Skeletal muscle cell (primary cell): ENCODE results near the gene SEC24B.
A peak's percentile ranks its signal among the peaks of the same experiment; 100 is the strongest.

Experiments used
- DNase-seq: peaks from one replicate; pipeline ENCODE4 v3.0.0-alpha.2; 2010; ENCODE audit warnings: low read depth
- H3K4me3 ChIP-seq: 2 replicates; pipeline ENCODE4 v1.5.1; 2011; ENCODE audit warnings: low read depth, mild to moderate bottlenecking, control low read depth, low read length, moderate library complexity

SEC24B gene

DNA sequence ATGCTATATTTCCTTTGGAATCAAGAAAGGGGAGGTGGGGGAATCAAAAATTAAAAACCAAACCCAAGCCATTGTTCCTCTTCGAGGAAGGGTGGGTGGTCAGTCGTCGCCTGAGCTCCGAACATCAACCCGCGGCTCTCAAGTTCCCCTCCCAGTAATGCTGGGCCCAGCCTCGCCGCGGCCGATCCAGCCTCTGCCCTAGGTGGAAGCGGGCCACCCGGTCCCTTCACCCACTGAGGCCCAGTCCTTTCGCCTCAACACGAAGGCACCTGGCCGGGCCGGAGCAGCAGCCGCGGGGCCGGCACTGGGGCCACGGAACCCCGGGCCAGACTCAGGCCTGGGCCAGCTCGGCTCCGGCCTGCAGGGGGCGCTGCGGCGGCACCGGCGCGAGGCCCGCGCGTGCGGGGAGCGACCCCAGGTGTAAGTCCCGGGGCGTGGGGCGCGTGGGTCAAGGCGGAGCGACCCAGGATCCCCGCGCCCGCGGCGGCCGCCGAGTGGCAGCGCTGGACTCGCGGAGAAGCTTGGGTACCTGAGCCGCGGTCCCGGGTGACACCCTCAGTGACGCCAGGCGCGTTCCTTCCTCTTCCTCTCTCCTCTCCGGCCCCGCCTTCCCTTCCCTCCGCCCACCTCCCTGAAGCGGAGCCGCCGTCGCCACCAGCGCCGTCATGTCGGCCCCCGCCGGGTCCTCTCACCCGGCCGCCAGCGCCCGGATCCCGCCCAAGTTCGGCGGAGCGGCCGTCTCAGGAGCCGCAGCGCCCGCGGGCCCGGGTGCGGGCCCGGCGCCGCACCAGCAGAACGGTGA, at the start of gene SEC24B:
TSS of gene SEC24B (plus strand) at position 611 of the 802 bp plus-strand sequence. CDS start at position 666, 55 bp downstream.
- DNase-seq: no peak
- peak within 1 kb of the TSS; percentile 71 for H3K4me3 ChIP-seq

DNA sequence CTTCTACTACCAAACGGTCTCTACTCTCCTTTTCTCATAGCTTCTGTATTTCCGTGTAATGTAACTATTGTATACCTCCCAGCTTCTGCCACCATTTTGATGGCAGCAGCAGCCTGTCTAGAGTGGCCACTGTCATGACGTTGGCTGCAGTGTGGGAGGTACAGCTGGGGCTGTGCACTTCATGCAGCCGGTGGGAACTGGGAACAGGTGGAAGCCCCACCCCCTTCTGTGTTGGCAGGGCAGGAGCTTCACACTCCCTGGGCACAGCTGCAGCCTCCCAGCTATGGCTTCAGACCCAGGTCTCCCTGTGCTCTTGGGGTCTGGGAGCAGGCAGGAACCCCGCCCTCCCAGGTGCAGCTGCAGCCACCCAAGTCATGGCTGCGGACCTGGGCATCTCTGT, 49.8 kb upstream of the SEC24B start:
- no peak for DNase-seq
- H3K4me3 ChIP-seq: no peak overlapping the region

DNA sequence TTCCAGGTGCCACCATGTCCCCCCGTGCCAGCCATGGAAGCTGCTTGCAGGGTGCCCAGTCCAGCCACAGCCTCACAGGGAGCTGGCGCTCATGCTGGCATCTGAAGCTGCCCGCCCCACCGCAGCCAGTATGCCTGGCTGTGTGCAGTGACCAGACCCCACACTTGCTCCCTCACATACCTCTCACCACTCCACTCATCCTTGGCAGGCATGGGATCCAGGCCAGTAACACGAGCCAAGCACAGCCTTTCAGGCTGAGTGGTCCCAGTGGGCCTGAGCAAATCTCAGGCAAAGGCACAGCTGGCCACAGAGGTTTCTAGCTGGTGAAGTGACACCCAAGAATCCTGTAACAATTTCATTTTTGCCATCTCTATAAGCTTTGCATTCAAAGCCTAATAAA, 48.4 kb upstream of the SEC24B start:
- no peak for DNase-seq
- no peak overlapping the region for H3K4me3 ChIP-seq

DNA sequence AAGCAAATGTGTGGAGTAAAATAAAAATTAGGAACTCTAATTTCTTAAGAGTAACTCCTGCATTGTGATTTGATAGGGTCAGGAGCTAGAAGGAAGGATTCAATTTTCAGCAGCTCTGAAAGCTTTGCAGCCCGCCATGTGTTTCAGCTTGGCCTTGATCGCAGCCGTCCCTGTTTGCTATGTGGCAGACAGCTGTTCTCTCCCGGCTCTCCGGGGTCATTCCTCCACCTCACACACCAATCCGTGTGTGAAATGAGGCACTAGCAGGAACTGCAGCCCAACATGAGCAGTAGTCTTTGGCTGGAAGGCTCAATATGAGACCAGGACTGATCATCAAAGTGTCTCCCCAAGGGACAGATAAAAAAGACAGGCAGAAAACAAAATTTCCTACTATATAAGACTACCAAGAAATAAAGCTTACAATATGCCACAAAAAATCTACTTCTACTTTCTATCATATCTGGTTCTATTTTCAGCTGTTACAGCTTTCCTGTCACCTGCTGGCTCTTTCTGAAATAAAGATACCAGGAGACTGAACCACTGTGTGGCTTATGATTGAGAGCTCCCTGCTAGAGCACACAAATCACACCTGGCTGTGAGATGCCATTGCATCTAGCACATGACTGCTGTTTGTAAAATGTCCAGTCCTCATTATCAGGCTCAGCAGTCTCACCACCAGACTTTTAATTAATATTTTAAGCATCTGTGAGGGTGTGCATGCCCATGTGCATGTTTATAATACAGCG, 44.1 kb upstream of the SEC24B start:
- no peak overlapping the region for H3K4me3 ChIP-seq
- DNase-seq: peak; percentile 22

DNA sequence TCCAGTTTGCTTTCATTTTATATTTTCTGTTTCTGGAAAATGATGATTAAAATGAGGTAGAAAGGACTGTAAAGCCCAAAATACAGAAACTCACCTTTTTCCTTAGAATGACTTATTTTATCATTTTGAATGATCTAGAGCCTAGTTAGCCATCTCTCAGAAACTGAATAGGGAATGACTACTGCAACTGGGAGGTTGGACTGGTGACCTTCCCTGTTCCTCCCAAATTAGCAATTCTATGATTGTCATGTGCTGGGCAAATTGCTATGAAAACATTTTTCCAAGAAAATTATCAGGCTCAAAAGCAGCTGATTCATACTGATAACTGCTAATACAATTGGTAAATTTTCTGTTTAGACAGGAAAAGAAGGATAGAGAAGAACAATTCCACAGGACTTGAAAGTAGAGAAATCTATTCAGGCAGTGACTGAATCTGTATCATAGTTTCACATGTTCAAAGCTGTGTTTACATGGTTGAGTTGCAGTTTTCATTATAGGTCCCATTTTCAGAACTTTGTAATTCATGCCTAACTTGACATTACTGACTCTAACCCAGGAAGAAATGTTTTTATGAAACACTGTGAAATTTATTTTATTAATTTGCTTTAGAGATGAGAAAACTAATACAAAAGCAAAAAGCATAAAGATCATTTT, 43.4 kb upstream of the SEC24B start:
- no peak for DNase-seq
- no peak overlapping the region for H3K4me3 ChIP-seq

DNA sequence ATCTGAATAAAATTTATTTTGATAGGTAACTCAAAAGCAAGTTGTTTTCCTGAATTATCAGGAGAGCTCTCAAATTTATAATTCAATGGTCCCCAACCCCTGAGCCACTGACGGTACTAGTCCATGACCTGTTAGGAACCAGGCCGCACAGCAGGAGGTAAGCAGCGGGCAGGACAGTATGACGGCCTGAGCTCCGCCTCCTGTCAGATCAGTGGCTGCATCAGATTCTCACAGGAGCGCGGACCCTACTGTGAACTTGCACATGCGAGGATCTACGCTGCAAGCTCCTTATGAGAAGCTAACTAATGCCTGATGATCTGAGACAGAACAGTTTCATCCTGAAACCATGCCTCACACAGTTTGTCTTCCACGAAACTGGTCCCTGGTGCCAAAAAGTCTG, 37.9 kb upstream of the SEC24B start:
- DNase-seq: no peak

DNA sequence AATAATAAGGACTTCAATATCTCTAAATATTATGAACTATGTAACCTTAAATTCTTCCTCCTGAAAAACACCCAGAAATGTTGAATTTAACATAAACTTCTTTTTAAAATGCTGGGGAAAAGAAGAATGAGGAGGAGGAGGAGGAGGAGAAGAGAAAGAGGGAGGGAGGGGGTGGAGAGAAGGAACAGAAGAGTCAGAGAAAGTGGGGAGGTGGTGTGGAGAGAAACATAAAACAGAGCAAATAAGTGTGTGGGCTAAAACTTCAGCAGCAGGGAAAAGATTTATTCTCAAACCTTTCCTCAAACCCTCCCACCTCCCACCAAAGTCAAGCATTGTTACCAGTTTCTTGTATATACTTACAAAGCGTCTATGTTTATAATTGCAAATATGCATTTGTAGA, 34.7 kb upstream of the SEC24B start:
- no peak overlapping the region for H3K4me3 ChIP-seq
- DNase-seq: no peak

More for the DNA sequence above, 37.9 kb upstream of the SEC24B start:
- no peak overlapping the region for H3K4me3 ChIP-seq

DNA sequence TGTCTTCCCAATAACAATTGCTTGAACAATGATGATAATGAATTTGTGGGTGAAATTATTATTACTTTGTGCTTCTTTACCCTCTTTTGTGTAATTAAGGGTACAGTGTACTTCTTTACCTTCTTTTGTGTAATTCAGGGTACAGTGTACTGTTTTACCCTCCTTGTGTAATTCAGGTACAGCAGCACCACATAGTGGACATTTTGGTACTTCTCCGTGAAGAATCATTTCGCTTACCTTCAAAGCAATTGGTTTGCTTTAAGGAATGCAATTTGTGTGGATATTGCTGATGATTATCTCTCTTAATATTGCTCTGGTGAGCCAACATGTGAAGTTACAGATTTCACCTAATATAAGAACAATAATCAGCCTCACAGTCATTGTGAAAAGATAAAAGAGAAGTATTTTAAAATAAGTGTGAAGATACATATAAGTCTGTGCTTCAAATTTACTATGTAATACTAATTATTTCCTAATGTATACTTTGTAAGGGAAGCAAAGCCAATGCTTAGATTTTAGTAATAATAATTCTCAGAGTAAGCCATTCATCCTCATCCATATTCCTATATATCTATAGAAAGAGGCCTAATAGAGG, 27.2 kb upstream of the SEC24B start:
- peak; percentile 30 for DNase-seq
- no peak overlapping the region for H3K4me3 ChIP-seq

DNA sequence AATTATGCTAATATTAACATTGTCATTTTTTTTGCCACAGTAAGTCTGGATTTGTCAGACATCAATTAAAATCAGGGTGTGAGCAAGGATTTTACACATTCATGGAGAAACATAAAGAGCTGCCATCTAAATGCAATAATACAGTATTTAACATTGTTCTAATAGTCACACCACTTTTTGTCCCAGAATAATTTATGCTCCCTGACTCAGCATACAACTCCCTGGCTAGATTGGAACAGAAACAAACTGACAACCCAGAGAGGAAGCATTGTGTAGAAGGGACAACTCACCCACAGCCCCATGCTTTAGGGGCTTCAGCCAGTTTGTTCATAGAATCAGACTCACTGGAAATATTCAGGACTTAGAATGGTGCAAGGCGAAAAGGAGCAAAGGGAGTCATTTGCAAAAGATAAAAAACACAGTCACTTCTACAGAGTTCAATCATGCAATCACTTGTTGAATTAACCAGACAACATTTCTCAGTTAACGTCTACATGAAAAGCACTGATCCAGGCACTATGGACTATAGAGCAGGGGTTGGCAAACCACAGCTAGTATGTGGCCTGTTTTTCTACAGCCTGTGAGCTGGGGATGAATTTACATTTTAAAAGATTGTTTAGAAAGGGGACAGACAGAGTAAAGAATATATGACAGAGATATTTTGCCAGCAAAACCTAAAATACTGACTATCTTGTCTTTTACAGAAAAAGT, 26.4 kb upstream of the SEC24B start:
- no peak for DNase-seq
- H3K4me3 ChIP-seq: no peak overlapping the region

DNA sequence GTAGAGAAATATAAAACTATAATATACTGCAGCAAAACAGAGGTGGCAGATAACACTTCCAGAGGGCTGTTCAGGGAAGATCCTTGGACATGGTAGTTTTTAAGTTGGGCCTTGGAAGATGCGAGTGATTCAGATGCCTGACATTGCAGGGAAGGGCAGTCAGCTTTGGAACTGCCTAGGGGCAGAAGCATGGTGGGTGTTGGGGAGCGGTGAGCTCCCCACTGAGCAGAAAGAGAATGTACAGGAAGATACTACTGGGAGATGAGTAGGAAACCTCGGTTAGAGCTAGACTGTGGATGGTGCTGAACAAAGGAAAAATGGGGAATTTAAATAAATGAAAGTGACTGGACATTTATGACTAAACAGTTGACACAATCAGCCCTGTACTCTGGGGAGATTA, 24.9 kb upstream of the SEC24B start:
- H3K4me3 ChIP-seq: no peak overlapping the region
- no peak for DNase-seq

DNA sequence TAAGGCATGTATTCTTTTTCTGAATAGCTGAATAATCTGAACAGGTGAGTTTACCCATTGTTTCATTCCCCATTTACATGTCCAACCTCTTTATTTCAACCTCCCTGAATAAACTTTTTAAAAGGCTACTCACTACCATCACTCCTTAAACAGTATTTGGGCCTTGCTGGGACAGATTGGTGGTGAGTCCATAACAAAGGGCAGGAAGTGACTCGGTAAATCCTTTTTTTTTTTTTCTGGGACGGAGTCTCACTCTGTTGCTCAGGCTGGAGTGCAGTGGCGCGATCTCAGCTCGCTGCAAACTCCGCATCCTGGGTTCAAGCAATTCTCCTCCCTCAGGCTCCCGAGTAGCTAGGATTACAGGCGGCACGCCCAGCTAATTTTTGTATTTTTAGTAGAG, 23.4 kb upstream of the SEC24B start:
- no peak overlapping the region for H3K4me3 ChIP-seq
- DNase-seq: no peak

DNA sequence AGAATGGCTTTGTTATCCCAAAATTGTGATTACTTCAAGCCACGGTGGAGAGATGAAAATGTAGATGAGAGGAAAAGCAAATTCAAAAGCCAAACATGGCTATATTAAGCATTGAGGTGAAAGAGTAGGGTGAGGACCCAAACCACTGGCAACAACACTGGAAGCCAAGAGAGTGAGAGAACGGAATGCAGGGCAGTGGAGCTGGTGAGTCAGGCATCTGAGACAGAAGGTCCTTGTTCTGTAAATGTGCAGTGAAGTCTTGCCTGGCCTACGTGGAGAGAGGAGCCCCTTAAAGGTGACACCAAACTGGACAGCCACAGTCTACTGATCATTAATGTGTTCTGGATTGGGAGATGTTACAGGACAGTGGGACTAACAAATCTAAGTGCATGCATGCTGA, 22.8 kb upstream of the SEC24B start:
- no peak overlapping the region for H3K4me3 ChIP-seq
- DNase-seq: no peak

DNA sequence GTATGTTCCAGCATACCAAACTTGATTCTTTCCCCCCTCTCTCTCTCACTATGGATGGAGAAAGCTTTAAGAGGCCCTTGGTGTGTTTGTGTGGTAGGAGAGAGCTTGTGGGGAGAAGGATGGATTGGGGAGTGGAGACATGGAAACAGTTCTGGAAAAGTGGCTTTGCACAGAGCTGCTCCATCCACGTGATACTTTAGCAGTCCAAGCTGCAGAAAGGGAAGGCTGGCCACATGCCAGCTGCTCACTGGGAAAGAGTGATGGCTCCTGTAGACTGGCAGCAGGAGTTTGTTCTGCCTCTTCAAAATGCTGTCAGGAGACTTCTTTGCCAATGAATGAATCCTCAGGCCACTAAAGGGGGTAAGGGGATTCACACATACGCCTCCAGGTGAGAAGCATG, 21.7 kb upstream of the SEC24B start:
- no peak overlapping the region for H3K4me3 ChIP-seq
- no peak for DNase-seq

DNA sequence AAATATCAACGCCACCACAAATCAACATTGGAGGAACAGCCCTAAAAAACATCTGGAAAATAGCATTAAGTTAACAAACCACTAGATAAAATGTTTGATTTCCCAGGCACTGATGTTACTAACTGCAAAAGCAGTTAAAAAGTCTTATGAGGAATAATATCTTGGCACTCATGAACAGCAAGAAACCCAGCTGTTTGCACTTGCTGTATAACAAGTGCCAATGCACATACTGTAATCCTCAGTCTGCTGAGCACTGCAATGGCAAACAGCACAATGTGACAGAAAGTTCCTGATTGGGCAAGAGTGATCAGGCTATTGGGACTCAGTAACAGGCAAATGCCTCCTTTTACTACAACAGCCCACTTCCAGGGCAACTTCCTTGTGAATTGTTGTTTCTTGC, 20.8 kb upstream of the SEC24B start:
- H3K4me3 ChIP-seq: no peak overlapping the region
- DNase-seq: no peak

DNA sequence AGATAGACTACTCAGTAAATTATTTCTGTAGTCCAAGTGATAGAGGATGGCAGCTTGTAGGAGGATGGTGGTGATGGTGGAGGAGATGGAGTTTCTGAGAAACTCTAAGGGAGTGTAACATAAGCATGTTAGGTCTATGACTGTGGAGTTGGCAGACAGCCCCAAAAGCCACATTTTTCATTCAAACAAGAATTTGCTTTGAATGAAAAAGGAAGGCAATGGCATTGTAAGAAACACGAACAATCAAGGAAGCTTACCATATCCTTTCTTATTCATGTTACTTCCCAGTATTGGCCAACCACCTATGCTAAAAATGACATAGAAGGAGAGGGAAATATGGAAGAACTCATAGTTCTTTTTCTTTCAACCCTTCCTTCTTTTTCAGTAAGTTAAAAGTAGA, 18.7 kb upstream of the SEC24B start:
- no peak for DNase-seq
- H3K4me3 ChIP-seq: no peak overlapping the region

DNA sequence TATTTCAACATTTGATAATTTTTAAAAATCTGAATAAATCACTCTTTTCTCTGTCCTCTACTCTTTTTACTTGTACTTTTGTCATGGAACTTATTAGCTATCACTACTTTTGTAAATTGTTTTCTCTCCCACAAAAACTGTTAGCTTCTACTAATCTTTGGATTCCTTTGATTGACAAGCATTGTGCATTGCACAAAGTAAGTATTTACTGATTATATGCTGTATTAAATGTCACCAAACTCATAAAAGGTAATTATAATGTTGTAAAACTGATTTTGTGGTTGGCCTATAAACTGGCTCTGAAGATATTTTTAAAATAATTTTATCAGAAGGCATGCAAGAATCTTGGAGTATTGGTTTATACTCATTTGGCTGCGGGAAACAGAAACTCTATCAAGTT, 15.0 kb upstream of the SEC24B start:
- H3K4me3 ChIP-seq: no peak overlapping the region
- no peak for DNase-seq

DNA sequence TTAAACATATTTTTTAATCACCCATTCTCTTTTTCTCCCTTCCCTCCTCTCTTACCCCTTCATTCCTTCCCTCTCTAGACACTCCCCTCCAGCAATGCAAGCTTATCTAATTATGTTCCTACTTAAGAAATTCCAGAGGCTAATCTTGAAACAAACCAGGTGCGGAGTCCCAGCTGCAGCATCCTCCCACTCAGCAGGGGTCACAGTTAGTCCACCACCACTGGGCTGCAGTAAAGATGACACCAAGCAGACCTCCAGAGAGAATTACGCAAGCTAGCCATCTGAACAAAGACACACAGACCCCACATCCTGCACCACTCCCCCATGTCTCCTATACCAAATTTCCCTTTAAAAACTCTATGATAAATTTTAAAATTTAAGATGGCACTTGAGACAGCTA, 13.9 kb upstream of the SEC24B start:
- H3K4me3 ChIP-seq: no peak overlapping the region
- DNase-seq: no peak

DNA sequence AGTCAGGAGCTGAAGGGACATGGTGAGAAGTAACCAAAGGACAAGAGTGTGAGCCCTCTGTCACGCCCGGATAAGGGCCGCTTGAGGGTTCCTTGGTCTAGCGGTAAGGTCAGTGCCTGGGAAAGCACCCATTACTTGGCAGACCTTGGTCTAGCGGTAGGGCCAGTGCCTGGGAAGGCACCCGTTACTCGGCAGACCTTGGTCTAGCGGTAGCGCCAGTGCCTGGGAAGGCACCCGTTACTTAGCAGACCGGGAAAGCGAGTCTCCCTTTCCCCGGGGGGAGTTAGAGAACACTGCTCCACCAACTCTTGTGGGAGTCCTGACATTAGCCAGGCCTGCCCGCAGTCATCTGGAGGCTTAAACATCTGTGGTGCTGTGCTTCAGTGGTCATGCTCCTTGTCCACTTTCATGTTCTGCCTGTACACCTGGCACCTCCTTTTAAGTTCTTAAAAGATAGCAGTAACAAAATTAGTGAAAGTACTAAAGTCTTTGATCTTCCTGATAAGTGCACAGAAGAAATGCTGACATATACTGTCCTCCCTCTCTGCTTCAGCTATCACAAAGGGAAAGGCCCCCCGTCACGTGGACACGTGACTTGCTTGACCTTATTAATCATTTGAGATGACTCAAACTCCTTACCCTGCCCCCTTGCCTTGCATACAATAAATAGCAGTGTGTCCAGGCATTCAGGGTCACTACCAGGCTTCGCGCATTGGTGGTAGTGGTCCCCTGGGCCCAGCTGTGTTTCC, 9.3 kb upstream of the SEC24B start:
- DNase-seq: no peak
- no peak overlapping the region for H3K4me3 ChIP-seq

DNA sequence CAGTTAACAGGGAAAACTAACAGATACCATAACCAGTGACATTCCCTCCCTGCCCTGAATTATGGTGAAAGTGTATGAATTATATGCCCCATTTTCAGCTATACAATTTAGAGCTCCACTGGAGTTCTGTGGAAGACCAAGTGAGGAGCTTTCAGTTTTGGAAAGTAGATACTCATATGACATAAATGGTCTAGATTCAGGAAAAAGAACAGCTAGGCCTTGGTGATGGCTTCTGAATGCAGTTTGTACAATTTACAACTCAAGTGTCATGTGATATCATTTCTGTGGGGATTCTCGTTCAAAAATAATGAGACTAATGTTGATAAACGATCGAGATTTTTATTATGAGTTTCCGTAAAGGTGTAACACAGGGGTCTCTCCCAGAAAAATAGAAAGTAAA, 8.2 kb upstream of the SEC24B start:
- H3K4me3 ChIP-seq: no peak overlapping the region
- DNase-seq: no peak
